A549 treated with AZD2906 at 1 μM for 4 hours (cell line): ENCODE measurements around the gene PANX2. TPM values are rescaled to one million over a fixed set of nuclear protein-coding genes. Genes with fewer than 3 reads are reported as not detected.

Experiments used
- total RNA-seq: library from RNA; stranded (reverse); fragments of 200-300 nt; extraction: Qiagen RNA extraction; gene quantifications from 5 replicates; pipeline ENCODE4 v1.2.3, GENCODE V29; 2022

PANX2 gene, protein sequence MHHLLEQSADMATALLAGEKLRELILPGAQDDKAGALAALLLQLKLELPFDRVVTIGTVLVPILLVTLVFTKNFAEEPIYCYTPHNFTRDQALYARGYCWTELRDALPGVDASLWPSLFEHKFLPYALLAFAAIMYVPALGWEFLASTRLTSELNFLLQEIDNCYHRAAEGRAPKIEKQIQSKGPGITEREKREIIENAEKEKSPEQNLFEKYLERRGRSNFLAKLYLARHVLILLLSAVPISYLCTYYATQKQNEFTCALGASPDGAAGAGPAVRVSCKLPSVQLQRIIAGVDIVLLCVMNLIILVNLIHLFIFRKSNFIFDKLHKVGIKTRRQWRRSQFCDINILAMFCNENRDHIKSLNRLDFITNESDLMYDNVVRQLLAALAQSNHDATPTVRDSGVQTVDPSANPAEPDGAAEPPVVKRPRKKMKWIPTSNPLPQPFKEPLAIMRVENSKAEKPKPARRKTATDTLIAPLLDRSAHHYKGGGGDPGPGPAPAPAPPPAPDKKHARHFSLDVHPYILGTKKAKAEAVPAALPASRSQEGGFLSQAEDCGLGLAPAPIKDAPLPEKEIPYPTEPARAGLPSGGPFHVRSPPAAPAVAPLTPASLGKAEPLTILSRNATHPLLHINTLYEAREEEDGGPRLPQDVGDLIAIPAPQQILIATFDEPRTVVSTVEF
- 5.3 to 6.6 TPM (median 5.8 TPM) in 5 replicates for total RNA-seq

DNA sequence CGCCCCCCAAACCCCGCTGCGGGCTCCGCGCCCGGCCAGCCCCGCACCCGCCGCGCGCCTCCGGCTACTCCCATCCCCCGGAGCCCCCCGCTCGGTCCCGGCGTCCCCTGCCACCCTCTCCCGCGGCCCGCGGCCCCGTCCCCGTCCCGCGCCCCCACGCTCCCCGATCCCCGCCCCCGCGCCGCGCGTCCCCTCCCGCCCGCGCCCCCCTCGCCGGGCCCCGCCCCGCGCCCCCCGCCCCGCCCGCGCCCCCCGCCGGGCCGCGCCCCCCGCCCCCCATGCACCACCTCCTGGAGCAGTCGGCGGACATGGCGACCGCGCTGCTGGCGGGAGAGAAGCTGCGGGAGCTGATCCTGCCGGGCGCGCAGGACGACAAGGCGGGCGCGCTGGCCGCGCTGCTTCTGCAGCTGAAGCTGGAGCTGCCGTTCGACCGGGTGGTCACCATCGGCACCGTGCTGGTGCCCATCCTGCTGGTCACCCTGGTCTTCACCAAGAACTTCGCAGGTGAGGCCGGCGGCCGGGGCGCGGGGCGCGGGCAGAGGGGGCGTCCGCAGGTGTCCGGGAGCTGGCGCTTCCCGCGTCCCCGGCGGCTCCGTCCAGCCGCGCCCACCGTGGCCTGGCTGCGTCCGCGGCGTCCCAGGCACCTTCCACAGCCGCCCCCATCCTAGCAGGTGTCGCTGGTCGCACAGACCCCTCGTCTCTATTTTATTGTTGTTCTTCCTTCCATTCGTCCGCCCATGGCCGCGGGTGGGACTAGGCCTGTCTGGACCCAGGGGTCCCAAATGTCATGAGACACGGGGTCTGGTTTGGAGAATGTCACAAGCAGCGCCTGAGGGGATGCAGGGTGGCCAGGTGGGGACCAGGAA is at the start of gene PANX2:
TSS of gene PANX2 (plus strand) at position 279 of the 866 bp plus-strand sequence. CDS start at position 279, 0 bp downstream.

DNA sequence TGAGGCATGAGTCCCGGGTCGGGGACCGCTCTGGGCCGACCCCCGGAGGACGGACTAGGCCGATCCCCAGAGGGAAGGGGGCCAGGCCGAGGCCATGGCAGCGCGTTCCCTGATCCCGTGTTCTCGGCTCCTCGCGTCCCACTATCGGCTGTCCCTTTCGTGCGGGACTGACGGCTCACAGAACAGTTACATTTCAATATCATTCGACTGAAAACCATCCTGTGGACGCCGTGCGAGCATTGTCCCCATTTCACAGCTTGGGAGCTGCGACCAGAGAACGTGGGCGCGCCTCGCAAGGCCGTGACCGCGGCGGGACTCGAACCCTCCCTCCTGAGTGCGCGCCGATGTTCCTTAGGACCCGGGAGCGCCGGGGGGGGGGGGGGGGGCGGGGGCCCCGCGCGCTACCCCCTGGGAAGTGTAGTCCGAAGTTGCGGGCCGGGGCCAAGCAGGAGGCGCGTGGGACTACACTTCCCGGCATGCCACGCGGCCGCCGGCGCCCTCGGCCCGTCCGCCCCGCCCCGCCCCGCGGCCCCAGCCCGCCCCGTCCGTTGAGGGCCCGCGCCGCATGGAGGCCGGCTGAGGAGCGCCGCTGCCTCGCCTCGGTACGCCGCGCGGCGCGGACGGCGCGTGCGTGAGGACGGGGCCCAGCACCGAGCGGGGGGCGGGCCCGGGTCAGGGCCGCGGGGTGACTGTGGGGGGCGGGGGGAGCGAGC is 15.0 kb downstream of the PANX2 start, which contains the start of gene TRABD:
TSS of gene TRABD (plus strand) at position 539 of the 713 bp plus-strand sequence. CDS start 7,148 bp downstream, outside the sequence.

DNA sequence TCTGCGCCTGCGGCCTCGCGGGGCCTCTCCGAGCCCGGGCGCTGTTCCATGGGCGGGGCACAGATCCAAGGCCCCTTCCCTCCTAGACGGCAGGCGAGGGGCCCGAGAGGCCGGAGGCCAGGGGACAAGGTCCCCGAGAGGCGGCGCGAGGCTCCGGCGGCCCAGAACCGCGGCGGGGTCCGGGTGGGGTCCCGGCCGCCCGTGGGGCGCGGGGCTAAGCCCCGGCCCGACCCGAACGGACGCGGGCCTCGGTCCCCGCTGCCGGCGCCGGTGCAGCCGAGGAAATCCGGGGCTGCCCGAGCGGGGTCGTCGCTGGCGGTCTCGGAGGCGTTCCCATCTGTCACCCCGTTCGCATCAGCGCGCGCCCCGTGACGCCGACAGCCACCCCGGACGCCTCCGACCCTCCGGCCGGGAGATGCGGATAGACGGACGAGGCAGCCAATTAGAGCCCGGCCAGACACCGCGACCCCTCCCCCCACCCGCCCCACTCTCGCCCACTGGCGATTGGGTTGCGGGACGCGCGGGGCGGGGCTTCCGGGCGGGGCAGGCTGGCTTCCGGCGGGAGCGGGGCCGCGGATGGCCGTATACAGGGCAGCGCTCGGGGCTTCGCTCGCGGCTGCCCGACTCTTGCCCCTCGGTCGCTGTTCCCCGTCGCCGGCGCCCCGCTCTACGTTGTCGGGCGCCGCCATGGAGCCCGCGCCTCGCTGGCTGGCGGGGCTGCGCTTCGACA is 30.1 kb downstream of the PANX2 start, which contains the start of gene SELENOO:
TSS of gene SELENOO (plus strand) at position 551 of the 730 bp plus-strand sequence. CDS start at position 577, 26 bp downstream.

Other genes with a start within 250 kb of the PANX2 start
- 50.2 to 87.4 TPM (median 85.3 TPM) in 5 replicates for gene PIM3, start 210.0 kb upstream of the PANX2 start, total RNA-seq
- gene IL17REL, start 158.0 kb upstream of the PANX2 start, total RNA-seq: 0.02 to 0.08 TPM (median 0.04 TPM) in 5 replicates
- gene TTLL8, start 112.4 kb upstream of the PANX2 start, total RNA-seq: not detected in 5 replicates
- 0.02 to 0.06 TPM (median 0.06 TPM) in 3 of 5 replicates, not detected in the others for gene MLC1, start 85.3 kb upstream of the PANX2 start, total RNA-seq
- gene MOV10L1, start 80.7 kb upstream of the PANX2 start, total RNA-seq: not detected in 5 replicates
- gene TRABD, start 15.2 kb downstream of the PANX2 start, total RNA-seq: 23.2 to 37.9 TPM (median 34.9 TPM) in 5 replicates
- 12.7 to 20.2 TPM (median 19.4 TPM) in 5 replicates for gene SELENOO, start 30.3 kb downstream of the PANX2 start, total RNA-seq
- 5.6 to 12.2 TPM (median 9.3 TPM) in 5 replicates for gene TUBGCP6, start 74.3 kb downstream of the PANX2 start, total RNA-seq
- 6.4 to 12.9 TPM (median 10.2 TPM) in 5 replicates for gene HDAC10, start 80.5 kb downstream of the PANX2 start, total RNA-seq
- gene MAPK12, start 91.0 kb downstream of the PANX2 start, total RNA-seq: 18.5 to 29.4 TPM (median 25.3 TPM) in 5 replicates
- 5.1 to 8.9 TPM (median 7.7 TPM) in 5 replicates for gene MAPK11, start 99.6 kb downstream of the PANX2 start, total RNA-seq
- 93.5 to 117 TPM (median 111 TPM) in 5 replicates for gene PLXNB2, start 136.9 kb downstream of the PANX2 start, total RNA-seq
- 2.4 to 3.6 TPM (median 3.2 TPM) in 5 replicates for gene DENND6B, start 156.3 kb downstream of the PANX2 start, total RNA-seq
- gene PPP6R2, start 172.6 kb downstream of the PANX2 start, total RNA-seq: 9.9 to 13.3 TPM (median 12.8 TPM) in 5 replicates